ENCODE measurements around the gene FBXW9.
"Not testable (repeated sequence)": the region's sequence is repeated elsewhere in the genome, so short reads cannot be mapped to it uniquely, and the experiment has no call there.

Gene FBXW9

GRCh38 chr19:12715102-12715501 lies 18.7 kb upstream of the FBXW9 start:
- no peak for DNase-seq (ENCODE audit: low spot score)

DNA sequence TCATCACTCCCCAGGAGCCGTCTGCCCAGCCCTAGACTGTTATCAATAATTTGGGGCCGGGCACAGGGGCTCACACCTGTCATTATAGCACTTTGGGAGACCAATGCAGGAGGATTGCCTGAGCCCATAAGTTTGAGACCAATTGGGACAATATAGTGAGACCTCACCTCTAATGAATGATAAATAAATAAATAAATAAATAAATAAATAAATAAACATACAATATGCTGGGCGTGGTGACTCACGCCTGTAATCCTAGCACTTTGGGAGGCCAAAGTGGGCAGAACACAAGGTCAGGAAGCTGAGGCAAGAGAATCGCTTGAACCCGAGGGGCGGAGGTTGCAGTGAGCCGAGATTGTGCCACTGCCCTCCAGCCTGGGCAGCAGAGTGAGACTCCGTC lies 16.9 kb upstream of the FBXW9 start:
- DNase-seq (ENCODE audit: low spot score) = not testable (repeated sequence)

GRCh38 chr19:12712077-12712476 lies 15.6 kb upstream of the FBXW9 start:
- not testable (repeated sequence) for DNase-seq (ENCODE audit: low spot score)

- no peak for DNase-seq (ENCODE audit: low spot score)
Measured at GRCh38 chr19:12711187-12711586, 14.8 kb upstream of the FBXW9 start.

DNA sequence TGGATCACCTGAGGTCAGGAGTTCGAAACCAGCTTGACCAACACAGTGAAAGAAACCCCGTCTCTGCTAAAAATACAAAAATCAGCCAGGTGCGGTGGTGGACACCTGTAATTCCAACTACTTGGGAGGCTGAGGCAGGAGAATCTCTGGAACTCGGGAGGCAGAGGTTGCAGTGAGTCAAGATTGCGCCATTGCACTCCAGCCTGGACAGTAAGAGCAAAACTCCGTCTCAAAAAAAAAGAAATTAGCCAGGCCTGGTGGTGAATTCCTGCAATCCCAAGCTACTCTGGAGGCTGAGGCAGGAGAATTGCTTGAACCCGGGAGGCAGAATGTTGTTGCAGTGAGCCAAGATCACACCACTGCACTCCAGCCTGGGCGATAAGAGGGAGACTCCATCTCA lies 12.2 kb upstream of the FBXW9 start:
- no peak for DNase-seq (ENCODE audit: low spot score)

GRCh38 chr19:12706332-12706718 lies 9.9 kb upstream of the FBXW9 start:
- DNase-seq (ENCODE audit: low spot score) = no peak

GRCh38 chr19:12705654-12706331 lies 9.4 kb upstream of the FBXW9 start:
- no peak for DNase-seq (ENCODE audit: low spot score)

DNA sequence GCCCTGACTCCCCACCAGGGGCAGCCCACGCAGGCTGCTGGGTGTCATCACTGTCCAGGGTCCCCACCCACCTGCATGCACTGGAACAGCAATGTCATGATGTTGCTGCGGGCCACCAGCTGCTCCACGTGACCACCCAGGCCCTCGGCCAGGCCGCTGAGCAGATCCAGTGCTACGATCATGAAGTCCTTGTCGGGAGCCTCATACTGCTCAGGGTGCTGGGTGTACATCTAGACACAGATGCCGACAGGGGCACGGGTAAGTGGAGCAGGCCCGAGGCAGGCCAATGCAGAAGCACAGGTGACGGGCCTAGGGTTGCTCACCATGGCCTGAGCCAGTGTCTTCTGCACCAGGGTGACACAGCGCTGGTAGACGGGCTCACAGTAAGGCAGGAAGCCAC lies 8.7 kb upstream of the FBXW9 start:
- DNase-seq (ENCODE audit: low spot score) = no peak

DNA sequence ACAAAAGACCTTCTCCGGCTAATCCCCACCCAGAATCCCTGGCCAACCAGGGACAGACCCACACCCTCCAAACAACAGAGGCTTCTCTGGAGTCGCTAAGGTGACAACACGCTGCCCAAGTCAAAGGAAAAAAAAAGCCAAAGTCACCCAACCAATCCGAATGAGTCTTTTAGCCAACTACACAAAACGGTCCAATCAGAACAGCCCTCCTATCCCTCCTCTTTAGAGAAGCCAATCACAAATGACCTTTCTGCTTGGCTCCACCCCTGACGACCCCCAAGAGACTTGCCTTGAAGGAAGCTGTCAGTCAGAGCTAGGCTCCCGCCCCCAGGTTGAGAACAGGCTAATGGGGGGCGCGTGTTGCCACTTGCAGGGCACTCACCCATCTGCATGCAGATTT lies 6.6 kb upstream of the FBXW9 start:
- DNase-seq (ENCODE audit: low spot score) = peak; percentile 39

GRCh38 chr19:12701596-12702282 lies 5.3 kb upstream of the FBXW9 start:
- no peak for DNase-seq (ENCODE audit: low spot score)

GRCh38 chr19:12698138-12698537 lies 1.7 kb upstream of the FBXW9 start:
- no peak for DNase-seq (ENCODE audit: low spot score)

DNA sequence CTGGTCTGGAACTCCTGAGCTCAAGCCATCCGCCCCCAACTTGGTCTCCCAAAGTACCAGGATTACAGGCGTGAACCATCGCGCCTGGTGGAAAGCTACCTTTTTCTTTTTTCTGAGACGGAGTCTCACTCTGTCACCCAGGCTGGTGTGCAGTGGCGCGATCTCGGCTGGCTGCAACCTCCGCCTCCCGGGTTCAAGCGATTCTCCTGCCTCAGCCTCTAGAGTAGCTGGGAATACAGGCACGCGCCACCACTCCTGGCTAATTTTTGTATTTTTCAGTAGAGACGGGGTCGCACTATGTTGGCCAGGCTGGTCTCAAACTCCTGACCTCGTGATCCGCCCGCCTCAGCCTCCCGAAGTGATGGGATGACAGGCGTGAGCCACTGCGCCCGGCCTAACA lies 994 bp upstream of the FBXW9 start:
- DNase-seq (ENCODE audit: low spot score) = not testable (repeated sequence)

- DNase-seq (ENCODE audit: low spot score) = no peak
Measured at GRCh38 chr19:12695997-12696365, 450 bp downstream of the FBXW9 start.

DNA sequence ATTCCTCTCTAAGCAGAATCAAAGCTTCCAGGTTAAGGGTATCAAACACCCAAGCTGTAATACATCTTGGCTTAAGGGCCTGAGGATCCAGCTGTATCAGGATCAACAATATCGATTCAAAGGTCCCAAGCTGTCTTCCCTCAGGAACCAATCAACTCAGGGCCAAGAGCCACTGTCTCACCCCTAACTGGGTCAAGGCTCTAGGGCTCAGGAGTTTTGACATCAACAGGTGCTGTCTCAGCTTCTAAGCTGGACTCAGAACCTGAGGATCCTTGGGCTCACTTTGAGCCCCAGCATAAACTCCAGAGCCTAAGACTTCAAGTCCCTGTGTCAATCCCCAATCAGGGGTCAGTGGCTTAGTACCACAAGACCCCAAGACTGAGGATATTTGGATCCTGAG lies 917 bp downstream of the FBXW9 start:
- no peak for DNase-seq (ENCODE audit: low spot score)

DNA sequence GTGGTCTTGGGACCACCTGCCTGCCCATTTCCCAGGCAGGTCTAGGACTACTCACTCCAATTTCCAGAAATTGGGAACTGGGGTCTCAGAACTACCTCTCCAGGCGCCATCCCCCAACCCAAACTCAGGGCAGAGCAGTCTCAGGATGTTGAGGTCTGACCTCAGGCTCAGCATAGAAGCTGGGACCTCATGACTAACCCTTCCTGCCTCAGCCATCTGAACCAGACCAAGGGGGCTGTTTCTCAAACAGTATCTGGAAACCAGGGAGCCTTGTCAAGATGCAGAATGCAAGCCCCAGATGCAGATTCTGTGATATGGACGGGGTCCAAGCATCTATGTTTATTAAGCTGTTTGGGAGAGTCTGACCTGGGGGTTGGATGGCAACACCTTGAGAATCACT lies 1.3 kb downstream of the FBXW9 start:
- DNase-seq (ENCODE audit: low spot score) = peak; percentile 55

DNA sequence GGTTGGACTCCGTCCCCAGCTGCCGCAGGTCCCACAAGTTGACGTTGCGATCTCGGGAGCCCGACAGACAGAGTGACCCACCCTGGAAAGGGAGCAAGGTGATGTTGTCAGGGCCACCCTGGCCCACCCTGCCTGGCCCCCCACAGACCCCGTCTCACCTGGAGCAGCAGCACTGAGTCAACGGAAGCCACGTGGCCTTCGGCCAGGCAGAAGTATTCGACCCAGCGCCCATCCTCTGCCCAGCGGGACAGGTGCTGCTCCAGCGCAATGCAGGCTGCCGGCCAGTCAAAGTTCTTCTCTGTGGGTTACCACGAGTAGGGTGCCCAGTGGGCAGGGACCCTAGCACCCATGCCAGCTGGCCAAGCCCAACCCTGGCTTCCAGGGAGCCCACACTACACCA lies 1.8 kb downstream of the FBXW9 start:
- no peak for DNase-seq (ENCODE audit: low spot score)

- DNase-seq (ENCODE audit: low spot score) = no peak
Measured at GRCh38 chr19:12692960-12693359, 3.5 kb downstream of the FBXW9 start.

GRCh38 chr19:12689581-12690216 lies 6.7 kb downstream of the FBXW9 start:
- DNase-seq (ENCODE audit: low spot score) = no peak

- DNase-seq (ENCODE audit: low spot score) = no peak
Measured at GRCh38 chr19:12689012-12689411, 7.4 kb downstream of the FBXW9 start.

DNA sequence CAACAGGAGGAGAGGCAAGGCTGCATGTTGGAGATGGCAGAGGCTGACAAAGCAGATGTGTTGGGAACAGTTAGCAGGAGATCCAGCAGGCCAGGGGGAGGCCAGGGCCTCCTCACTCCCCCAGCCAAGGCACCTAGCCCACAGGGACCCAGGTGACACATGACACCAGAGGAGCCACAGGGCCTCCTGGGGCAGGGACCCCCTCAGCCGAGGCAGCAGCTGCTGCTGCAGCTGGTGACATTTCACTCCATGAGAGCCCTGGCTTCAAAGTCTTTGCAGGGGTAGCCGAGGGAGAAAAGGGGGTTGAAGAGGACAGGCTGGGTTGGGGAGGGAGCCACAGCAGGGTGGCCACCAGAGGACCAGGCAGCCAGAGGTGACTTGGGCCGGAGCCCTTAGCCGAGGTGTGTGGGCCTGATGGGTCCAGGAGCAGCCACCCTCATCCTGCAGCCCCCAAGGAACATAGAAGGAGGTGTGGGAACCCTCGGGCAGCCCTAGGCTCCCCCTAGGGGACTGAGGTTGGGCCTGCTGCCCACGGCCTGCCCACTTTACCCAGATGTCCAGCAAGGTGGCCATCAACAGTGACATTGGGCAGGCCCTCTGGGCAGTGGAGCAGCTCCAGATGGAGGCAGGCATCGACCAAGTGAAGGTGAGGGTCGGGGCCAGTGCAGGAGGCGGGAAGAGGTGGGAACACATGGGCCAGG lies 8.8 kb downstream of the FBXW9 start, which contains the start of gene GNG14:
Gene GNG14 (plus strand): TSS at position 503 of the 701 bp plus-strand sequence. CDS start 51 bp downstream, at position 554.
- no peak for DNase-seq (ENCODE audit: low spot score)

DNA sequence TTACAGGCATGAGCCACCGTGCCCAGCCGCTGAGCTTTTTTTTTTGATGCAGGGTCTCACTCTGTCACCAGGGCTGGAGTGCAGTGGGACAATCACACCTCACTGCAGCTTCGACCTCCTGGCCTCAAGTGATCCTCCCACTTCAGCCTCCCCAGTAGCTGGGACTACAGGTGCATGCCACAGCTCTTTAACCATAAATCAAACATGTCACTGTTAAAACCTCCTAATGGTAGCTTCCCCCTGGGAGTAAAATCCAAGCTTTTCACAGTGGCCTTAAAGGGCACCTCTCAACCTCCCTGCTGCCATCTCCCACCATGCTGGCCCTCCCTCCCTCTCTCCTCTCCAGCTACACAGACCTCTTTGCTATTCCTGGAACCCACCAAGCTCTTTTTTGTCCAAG lies 10.6 kb downstream of the FBXW9 start:
- DNase-seq (ENCODE audit: low spot score) = no peak

GRCh38 chr19:12681074-12681987 lies 15.1 kb downstream of the FBXW9 start, which contains the start of gene DHPS:
Gene DHPS (minus strand): TSS chr19:12681880. CDS start chr19:12681766, 114 bp downstream.
- DNase-seq (ENCODE audit: low spot score) = peak; percentile 92
